HG02938 (cell line): ENCODE data around the gene OBP2A.

Experiments
- ATAC-seq: cut with Tn5 transposase; IDR thresholded peaks from one replicate; pipeline ENCODE4 v1.9.1; 2021; ENCODE audit warnings: mild to moderate bottlenecking, moderate library complexity; ENCODE audit not compliant: unreplicated experiment

Gene OBP2A

DNA sequence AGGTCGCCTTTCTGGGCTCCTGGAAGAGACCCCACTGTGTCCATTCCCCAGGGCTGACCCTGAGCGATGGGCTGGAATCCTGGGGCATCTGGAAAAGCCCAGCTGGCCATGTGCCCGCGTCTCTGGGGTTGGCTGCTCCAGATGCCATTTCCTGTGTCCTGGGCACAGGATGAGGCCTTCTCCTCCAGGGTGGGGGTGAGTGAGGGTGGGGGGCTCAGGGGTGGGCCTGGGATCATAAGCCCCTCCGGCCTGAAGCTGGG lies 46.3 kb downstream of the OBP2A start:
- no peak for ATAC-seq

DNA sequence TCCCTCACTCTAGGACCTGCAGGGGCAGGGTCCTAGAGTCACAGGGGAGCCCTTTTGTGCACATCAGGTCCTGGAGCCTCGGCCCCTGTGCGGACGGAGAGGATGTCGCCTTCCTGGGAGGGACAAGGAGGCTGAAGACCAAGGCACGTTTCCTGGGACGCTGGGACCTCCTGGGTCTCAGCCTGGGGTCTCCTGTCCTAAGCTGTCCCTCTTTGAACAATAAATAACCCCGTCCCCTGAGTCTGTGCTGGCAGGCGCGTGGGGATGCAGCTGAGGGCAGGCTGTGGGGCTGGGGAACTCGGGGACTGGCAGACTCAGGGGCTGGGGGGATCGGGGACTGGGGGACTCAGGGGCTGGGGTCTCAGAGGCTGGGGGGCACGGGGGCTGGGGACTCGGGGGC lies 46.7 kb downstream of the OBP2A start:
- ATAC-seq, result no peak

DNA sequence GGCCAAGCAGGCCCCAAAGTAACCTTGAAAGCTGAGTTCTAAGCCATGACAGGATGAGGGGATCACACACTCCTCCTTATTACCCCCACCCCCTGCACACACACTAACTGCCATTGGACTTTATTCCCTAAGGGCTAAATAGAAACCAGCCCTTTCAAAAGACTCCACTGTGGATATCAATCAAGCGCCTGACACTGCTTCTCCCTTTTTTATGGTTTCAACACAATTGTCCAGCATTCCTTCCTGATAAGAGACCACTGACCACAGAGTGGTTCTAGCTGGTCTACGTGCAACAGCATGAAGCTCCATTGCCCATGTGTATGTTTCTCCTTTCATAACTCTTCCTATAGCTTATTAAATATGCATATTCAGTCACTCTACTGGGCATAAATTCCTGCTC lies 50.3 kb downstream of the OBP2A start:
- no peak for ATAC-seq
